ENCODE results near the gene ELOVL4. TPM values are rescaled to one million over a fixed set of nuclear protein-coding genes. Genes with fewer than 3 reads are reported as not detected.

Gene ELOVL4
- total and polyA plus RNA-seq, 2 of the 4 experiments (the other 2 are of a cell fraction): 2.2 to 2.3 TPM

DNA sequence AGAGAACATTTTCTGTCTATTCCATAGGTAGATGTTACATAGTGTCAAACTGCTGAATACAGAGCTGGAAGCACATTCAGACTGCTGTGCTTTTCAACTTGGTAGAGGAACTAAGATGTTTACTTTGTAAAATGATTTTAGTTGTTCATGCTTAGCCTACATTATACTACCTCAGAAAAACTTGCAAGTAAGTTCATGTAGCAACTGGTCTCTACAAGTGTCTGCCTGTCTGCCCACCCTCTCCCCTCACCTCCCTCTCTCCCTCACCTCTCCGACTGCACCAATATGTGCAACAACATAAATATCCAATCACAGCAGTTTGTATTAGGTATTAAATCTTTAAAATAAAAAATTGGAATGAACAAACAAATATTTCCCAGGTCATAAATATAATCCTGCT lies 25.3 kb downstream of the ELOVL4 start:
- Histone ChIP-seq H2BK120ac (ENCODE audit: low read depth, low read length) (no peak overlapping the region), H4K8ac (ENCODE audit: low read depth in 2 of 2, low read length in 2 of 2) (no peak overlapping the region), H3K9me1 (ENCODE audit: insufficient read depth, low read length) (no peaks in the 10 kb centered on the region), H4K20me1 (ENCODE audit: insufficient read depth, low read length) (no peaks in the 10 kb centered on the region), H3K4ac (ENCODE audit: low read depth, low read length) (no peak overlapping the region), H3K23ac (ENCODE audit: low read depth, low read length) (no peak overlapping the region), H3K4me1 (ENCODE audit: control insufficient read depth, insufficient read depth, low read length) (no peaks in the 10 kb centered on the region), H2BK20ac (ENCODE audit: low read depth, low read length) (no peak overlapping the region), H3K9ac (ENCODE audit: low read depth, low read length) (no peak overlapping the region), H2BK15ac (ENCODE audit: low read depth, low read length) (no peak overlapping the region), H3K14ac (replicated peaks; ENCODE audit: low read depth, low read length) (no peak overlapping the region), H3K4me2 (ENCODE audit: low read depth, low read length) (no peak overlapping the region), H3K27ac (ENCODE audit: insufficient read depth, low read length) (no peak overlapping the region), H2AK5ac (ENCODE audit: low read depth, low read length) (no peak overlapping the region), H3K79me1 (ENCODE audit: low read depth in 1 of 2, low read length in 2 of 2) (0 out of 4 replicates have a peak, but pooled peaks cover 0 to 2% of the 10 kb centered on the region in 2 experiments), H3K27me3 (ENCODE audit: control insufficient read depth, insufficient read depth, low read length) (no peaks in the 10 kb centered on the region), H3K56ac (ENCODE audit: extremely low read depth, insufficient read depth, low read length) (no peak overlapping the region), H3K4me3 (ENCODE audit: insufficient read depth, low read depth, low read length) (no peak overlapping the region), H4K91ac (ENCODE audit: insufficient read depth, low read depth, low read length) (no peak overlapping the region), H2BK5ac (ENCODE audit: low read depth, low read length, poor library complexity, severe bottlenecking) (no peak overlapping the region), H2AFZ (replicated peaks; ENCODE audit: low read length, poor library complexity) (no peak overlapping the region), H3K36me3 (ENCODE audit: control insufficient read depth, insufficient read depth, low read length) (no peaks in the 10 kb centered on the region), H3K18ac (ENCODE audit: low read depth, low read length) (no peak overlapping the region), H2AK9ac (replicated peaks; ENCODE audit: low read depth, low read length, poor library complexity) (no peak overlapping the region), H3K9me3 (ENCODE audit: control insufficient read depth, insufficient read depth, low read length) (no peaks in the 10 kb centered on the region), H4K5ac (ENCODE audit: low read depth, low read length) (no peak overlapping the region)
- ChIA-PET CTCF (interaction anchor here (1.5 kb wide), 1 partner anchor 24 kb away, joined by 3 read pairs; no protein-coding TSS in a partner anchor), POLR2A (ENCODE audit: unreplicated experiment) (no interaction called here)
- ATAC-seq (ENCODE audit: low read depth) (no peak), DNase-seq (no peak)
- WGBS, 2 experiments (ENCODE audit: extremely low coverage in 2 of 2, insufficient read length in 1 of 2): no CpG with 5 or more reads among the region's 1 CpG
- dilution Hi-C loops (cut with HindIII; ENCODE audit: low sequenced_read_pairs, unreplicated experiment) (no loop called here), intact Hi-C loops (cut with micrococcal nuclease) (no loop called here), in situ Hi-C loops (cut with MboI; ENCODE audit: low sequenced_read_pairs) (no loop called here)
- BruUV-seq (replicated peaks): no TSS peak
- TF ChIP-seq RAD21 (IDR thresholded peaks at IDR 0.05; ENCODE audit: low read length): no peak
- no peak for TF ChIP-seq BHLHE40 (IDR thresholded peaks at IDR 0.05; ENCODE audit: low read depth, low read length)
- TF ChIP-seq CHD1 (IDR thresholded peaks at IDR 0.05; ENCODE audit: low read depth, low read length): no peak
- no peak for TF ChIP-seq MXI1 (IDR thresholded peaks at IDR 0.05; ENCODE audit: borderline replicate concordance, low read depth, low read length)
- TF ChIP-seq MAFK (IDR thresholded peaks at IDR 0.05; ENCODE audit: low read depth, low read length): no peak
- TF ChIP-seq, protein P1, sequence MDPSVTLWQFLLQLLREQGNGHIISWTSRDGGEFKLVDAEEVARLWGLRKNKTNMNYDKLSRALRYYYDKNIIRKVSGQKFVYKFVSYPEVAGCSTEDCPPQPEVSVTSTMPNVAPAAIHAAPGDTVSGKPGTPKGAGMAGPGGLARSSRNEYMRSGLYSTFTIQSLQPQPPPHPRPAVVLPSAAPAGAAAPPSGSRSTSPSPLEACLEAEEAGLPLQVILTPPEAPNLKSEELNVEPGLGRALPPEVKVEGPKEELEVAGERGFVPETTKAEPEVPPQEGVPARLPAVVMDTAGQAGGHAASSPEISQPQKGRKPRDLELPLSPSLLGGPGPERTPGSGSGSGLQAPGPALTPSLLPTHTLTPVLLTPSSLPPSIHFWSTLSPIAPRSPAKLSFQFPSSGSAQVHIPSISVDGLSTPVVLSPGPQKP (IDR thresholded peaks at IDR 0.05; ENCODE audit: borderline replicate concordance, low read depth, low read length): no peak
- TF ChIP-seq POLR2A (IDR thresholded peaks at IDR 0.05; ENCODE audit: low read depth, low read length): no peak
- TF ChIP-seq RFX5 (IDR thresholded peaks at IDR 0.05; ENCODE audit: low read depth, low read length): no peak
- no peak for TF ChIP-seq MAZ (IDR thresholded peaks at IDR 0.05; ENCODE audit: borderline replicate concordance, low read depth, low read length)
- TF ChIP-seq, protein P2, sequence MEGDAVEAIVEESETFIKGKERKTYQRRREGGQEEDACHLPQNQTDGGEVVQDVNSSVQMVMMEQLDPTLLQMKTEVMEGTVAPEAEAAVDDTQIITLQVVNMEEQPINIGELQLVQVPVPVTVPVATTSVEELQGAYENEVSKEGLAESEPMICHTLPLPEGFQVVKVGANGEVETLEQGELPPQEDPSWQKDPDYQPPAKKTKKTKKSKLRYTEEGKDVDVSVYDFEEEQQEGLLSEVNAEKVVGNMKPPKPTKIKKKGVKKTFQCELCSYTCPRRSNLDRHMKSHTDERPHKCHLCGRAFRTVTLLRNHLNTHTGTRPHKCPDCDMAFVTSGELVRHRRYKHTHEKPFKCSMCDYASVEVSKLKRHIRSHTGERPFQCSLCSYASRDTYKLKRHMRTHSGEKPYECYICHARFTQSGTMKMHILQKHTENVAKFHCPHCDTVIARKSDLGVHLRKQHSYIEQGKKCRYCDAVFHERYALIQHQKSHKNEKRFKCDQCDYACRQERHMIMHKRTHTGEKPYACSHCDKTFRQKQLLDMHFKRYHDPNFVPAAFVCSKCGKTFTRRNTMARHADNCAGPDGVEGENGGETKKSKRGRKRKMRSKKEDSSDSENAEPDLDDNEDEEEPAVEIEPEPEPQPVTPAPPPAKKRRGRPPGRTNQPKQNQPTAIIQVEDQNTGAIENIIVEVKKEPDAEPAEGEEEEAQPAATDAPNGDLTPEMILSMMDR (conservative IDR thresholded peaks at IDR 0.05; ENCODE audit: low read depth, low read length): no peak
- TF ChIP-seq CEBPB (IDR thresholded peaks at IDR 0.05; ENCODE audit: low read depth, low read length): no peak
- TF ChIP-seq SMC3 (IDR thresholded peaks at IDR 0.05; ENCODE audit: low read depth, low read length): no peak
- TF ChIP-seq FOS (IDR thresholded peaks at IDR 0.05; ENCODE audit: low read depth, low read length): no peak
- TF ChIP-seq USF2 (IDR thresholded peaks at IDR 0.05; ENCODE audit: low read depth, low read length): no peak
- no peak for TF ChIP-seq NFE2L2 (IDR thresholded peaks at IDR 0.05; ENCODE audit: low read depth, low read length)
- TF ChIP-seq RCOR1 (IDR thresholded peaks at IDR 0.05; ENCODE audit: insufficient replicate concordance, low read length): no peak

All from IMR-90 (cell line).